ENCODE data around the gene RPEL1.

The RPEL1 gene

GRCh38 chr10:103231047-103231551 lies 14.6 kb upstream of the RPEL1 start:
- Histone ChIP-seq H3F3A (ENCODE audit: low read depth) (no peaks in the 10 kb centered on the region), H3K36me3 (ENCODE audit: insufficient read depth, low read length) (no peaks in the 10 kb centered on the region), H3K4me3 (ENCODE audit: low read length, poor library complexity, severe bottlenecking) (no peak overlapping the region), H3K9ac (ENCODE audit: low read depth, low read length, poor library complexity, severe bottlenecking) (no peak overlapping the region), H3K9me3 (ENCODE audit: insufficient read depth, low read depth, low read length) (no peaks in the 10 kb centered on the region), H3K27me3 (ENCODE audit: insufficient read depth, low read length, poor library complexity, severe bottlenecking) (no peaks in the 10 kb centered on the region), H3K4me1 (ENCODE audit: insufficient read depth, low read length, poor library complexity, severe bottlenecking) (no peaks in the 10 kb centered on the region), H3K4me2 (ENCODE audit: low read depth, low read length, poor library complexity, severe bottlenecking) (no peak overlapping the region), H2AFZ (ENCODE audit: low read length) (no peak overlapping the region), H4K20me1 (ENCODE audit: insufficient read depth, low read length, poor library complexity, severe bottlenecking) (no peaks in the 10 kb centered on the region), H3K79me2 (ENCODE audit: insufficient read depth, low read length) (no peaks in the 10 kb centered on the region), H3K9me2 (replicated peaks; ENCODE audit: low read depth, low read length) (no peaks in the 10 kb centered on the region)
- TF ChIP-seq EZH2phosphoT487 (IDR thresholded peaks at IDR 0.05; ENCODE audit: borderline replicate concordance): no peak
- no peak for TF ChIP-seq CTCF (conservative IDR thresholded peaks at IDR 0.05; ENCODE audit: low read length)

- TF ChIP-seq CTCF (conservative IDR thresholded peaks at IDR 0.05; ENCODE audit: low read length): no peak
- TF ChIP-seq EZH2phosphoT487 (IDR thresholded peaks at IDR 0.05; ENCODE audit: borderline replicate concordance): no peak
- H3K9me3 ChIP-seq (ENCODE audit: insufficient read depth, low read depth, low read length): no peaks in the 10 kb centered on the region
Measured at GRCh38 chr10:103232131-103232673, 13.5 kb upstream of the RPEL1 start.

GRCh38 chr10:103232772-103233488 lies 12.8 kb upstream of the RPEL1 start:
- TF ChIP-seq CTCF (conservative IDR thresholded peaks at IDR 0.05; ENCODE audit: low read length) (no peak), EZH2phosphoT487 (IDR thresholded peaks at IDR 0.05; ENCODE audit: borderline replicate concordance) (no peak)
- H3K79me2 ChIP-seq (ENCODE audit: insufficient read depth, low read length): no peaks in the 10 kb centered on the region
- H4K20me1 ChIP-seq (ENCODE audit: insufficient read depth, low read length, poor library complexity, severe bottlenecking): no peaks in the 10 kb centered on the region
- H3K9me3 ChIP-seq (ENCODE audit: insufficient read depth, low read depth, low read length): no peaks in the 10 kb centered on the region
- no peak overlapping the region for H3K4me3 ChIP-seq (ENCODE audit: low read length, poor library complexity, severe bottlenecking)
- no peaks in the 10 kb centered on the region for H3F3A ChIP-seq (ENCODE audit: low read depth)
- H3K9ac ChIP-seq (ENCODE audit: low read depth, low read length, poor library complexity, severe bottlenecking): no peak overlapping the region
- no peaks in the 10 kb centered on the region for H3K4me1 ChIP-seq (ENCODE audit: insufficient read depth, low read length, poor library complexity, severe bottlenecking)
- no peaks in the 10 kb centered on the region for H3K36me3 ChIP-seq (ENCODE audit: insufficient read depth, low read length)
- no peaks in the 10 kb centered on the region for H3K27me3 ChIP-seq (ENCODE audit: insufficient read depth, low read length, poor library complexity, severe bottlenecking)
- H3K4me2 ChIP-seq (ENCODE audit: low read depth, low read length, poor library complexity, severe bottlenecking): no peak overlapping the region
- no peak overlapping the region for H2AFZ ChIP-seq (ENCODE audit: low read length)
- H3K9me2 ChIP-seq (replicated peaks; ENCODE audit: low read depth, low read length): no peaks in the 10 kb centered on the region

More at GRCh38 chr10:103232131-103232673, 13.5 kb upstream of the RPEL1 start:
- no peak overlapping the region for H2AFZ ChIP-seq (ENCODE audit: low read length)
- no peaks in the 10 kb centered on the region for H3K9me2 ChIP-seq (replicated peaks; ENCODE audit: low read depth, low read length)
- no peaks in the 10 kb centered on the region for H3K79me2 ChIP-seq (ENCODE audit: insufficient read depth, low read length)
- no peaks in the 10 kb centered on the region for H4K20me1 ChIP-seq (ENCODE audit: insufficient read depth, low read length, poor library complexity, severe bottlenecking)
- H3K4me1 ChIP-seq (ENCODE audit: insufficient read depth, low read length, poor library complexity, severe bottlenecking): no peaks in the 10 kb centered on the region
- no peak overlapping the region for H3K4me3 ChIP-seq (ENCODE audit: low read length, poor library complexity, severe bottlenecking)
- H3K27me3 ChIP-seq (ENCODE audit: insufficient read depth, low read length, poor library complexity, severe bottlenecking): no peaks in the 10 kb centered on the region
- H3K9ac ChIP-seq (ENCODE audit: low read depth, low read length, poor library complexity, severe bottlenecking): no peak overlapping the region
- no peak overlapping the region for H3K4me2 ChIP-seq (ENCODE audit: low read depth, low read length, poor library complexity, severe bottlenecking)
- H3F3A ChIP-seq (ENCODE audit: low read depth): no peaks in the 10 kb centered on the region
- H3K36me3 ChIP-seq (ENCODE audit: insufficient read depth, low read length): no peaks in the 10 kb centered on the region
